GM21381 (cell line): Measurements from ENCODE around the gene HIGD1B.

Experiments used
- ATAC-seq: cut with Tn5 transposase; IDR thresholded peaks from one replicate; pipeline ENCODE4 v1.9.1; 2021; ENCODE audit warnings: mild to moderate bottlenecking, moderate library complexity; ENCODE audit not compliant: unreplicated experiment

The HIGD1B gene

DNA sequence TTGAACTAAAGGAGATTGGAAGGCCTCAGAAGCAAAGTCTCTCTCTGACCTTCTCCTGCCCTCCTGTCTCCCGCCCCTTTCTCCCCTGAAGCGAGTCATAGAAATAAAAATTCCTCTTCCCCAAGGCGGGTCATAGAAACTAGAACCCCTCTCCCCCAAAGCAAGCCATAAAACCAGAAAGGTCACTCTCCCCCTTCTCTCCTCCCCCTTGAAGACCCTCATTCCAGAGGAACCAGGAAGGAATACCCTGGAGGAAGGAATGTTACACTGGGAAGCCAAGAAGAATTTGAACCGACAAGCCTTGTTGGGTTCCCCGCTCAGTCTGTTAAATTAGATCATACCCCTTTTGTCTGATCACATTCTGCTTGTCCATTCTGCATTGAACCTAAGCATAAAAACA, 14.9 kb upstream of the HIGD1B start:
- ATAC-seq = no peak

DNA sequence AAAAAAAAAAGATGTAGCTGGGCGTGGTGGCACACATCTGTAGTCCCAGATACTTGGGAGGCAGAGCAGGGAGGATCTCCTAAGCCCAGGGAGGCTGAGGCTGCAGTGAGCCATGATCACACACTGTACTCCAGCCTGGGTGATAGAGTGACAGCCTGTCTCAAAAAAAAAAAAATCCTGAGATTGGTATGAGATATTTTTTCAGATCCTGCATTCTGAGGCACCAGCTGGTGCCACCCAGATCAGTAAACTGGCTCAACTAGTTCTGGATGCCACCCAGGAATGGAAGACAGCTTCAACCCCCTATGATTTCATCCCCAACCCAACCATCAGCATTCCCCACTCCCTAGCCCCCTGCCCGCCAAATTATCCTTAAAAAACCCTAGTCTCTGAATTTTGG, 10.5 kb upstream of the HIGD1B start:
- no peak for ATAC-seq

DNA sequence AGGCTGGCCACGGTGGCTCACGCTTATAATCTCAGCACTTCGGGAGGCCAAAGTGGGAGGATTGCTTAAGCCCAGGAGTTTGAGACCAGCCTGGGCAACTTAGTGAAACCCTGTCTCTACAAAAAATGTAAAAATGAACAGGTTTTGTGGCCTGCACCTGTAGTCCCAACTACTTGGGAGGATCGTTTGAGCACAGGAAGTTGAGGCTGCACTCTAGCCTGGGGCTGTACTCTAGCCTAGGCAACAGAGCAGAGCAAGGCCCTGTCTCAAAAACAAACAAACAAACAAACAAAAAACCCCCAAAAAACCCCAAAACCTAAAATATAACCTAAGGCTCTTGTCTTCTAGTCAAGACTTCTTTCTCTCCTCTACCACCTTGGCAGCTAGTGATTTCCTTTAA, 7.4 kb upstream of the HIGD1B start:
- no peak for ATAC-seq

DNA sequence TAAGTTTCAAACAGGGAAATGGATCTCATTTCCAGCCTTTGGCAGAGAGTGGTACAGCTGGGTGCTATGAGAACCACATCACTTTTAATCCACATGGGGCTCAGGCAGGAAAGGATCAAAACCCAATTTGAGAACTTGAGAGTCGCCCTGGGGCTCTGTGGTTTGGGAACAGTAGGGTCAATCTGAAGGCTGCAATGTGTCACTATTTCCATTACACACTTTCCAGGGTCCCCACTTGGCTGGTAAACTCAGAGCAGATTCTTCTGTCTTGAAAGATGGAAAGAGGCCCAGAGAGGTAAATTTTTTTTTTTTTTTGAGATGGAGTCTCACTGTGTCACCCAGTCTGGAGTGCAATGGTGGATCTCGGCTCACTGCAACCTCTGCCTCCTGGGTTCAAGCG, 6.7 kb upstream of the HIGD1B start:
- no peak for ATAC-seq

DNA sequence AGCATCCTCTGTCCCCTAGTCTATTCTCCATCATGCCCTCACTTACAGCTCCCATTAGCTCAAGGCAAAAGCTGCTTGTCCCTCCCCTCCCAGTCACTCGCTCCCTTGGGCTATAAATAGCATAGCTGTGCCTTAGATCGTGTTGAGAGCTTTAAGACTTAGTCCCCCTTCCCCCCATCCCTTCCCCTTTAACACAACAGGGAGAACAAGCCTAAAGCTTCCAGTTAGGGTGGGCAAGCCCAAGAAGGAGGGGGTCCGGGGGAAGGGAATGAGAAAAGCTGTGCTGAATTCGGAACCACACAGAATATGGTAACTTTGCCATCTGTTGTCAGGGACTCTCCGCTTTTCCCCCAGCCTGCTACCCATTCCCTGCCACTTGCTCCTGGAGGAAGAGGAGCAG, 4.9 kb upstream of the HIGD1B start:
- no peak for ATAC-seq

DNA sequence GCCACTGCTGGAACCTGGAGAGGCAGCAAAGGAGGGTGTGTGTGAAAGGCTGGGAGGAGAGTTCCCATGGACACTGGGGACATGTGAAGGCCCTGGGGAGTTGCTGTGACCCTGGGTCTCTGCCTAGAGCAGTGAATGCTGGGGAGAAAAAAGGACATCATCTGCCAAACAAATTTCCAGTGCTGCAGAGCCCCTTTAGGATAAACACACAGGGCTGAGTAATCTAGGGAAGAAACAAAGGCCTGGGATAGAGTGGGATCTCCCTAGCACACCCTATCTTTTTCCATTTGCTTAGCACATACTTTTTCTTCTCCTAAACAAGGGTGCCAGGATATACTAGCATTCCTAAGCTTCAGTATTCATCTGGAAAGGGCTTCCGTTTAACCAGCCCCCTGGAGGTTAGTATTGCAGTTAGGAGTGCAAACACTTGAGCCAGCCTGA, 3.3 kb upstream of the HIGD1B start:
- ATAC-seq = no peak

DNA sequence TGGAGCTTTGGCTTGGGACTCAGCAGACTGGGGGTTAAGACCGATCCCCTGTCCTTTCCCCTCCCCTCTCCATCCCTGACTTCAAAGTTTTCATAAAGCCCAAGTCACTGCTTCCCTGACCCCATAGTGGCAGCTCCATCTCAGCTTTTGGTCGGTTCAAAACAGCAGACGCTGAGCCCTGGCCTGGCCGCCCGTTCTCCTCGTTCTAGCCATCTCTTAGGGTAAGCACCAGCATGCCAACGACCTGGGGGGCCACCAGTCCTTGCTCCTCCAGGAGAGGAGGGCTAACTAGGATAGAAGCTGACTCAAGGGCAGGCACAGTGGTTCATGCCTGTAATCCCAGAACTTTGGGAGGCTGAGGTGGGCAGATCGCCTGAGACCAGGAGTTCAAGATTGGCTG, 1.5 kb upstream of the HIGD1B start:
- no peak for ATAC-seq

DNA sequence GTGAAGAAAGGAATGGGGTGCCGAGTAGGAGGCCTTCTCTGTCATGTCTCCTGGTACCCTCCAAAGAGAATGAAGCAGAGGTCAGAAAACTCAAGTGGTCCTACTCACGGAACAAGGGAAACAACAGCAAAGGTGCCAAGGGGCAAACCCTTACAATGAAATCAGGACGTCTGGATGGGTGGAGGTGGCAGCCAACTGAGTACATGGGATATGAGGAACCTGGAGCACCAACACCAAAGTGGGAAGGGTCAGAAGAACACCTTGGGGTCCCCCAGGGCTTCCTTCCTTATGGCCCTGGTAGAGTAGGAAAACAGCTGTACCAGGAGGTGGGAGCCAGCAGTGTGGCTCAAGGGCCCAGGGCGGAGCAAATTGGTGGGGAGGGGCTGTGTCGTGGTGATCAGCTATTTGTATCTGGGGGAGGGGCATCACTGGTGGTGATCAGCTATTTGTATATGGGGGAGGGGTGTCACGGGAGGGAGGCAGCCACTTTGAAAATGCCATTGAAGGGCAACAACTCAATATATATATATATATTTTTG, 643 bp downstream of the HIGD1B start:
- ATAC-seq = no peak

DNA sequence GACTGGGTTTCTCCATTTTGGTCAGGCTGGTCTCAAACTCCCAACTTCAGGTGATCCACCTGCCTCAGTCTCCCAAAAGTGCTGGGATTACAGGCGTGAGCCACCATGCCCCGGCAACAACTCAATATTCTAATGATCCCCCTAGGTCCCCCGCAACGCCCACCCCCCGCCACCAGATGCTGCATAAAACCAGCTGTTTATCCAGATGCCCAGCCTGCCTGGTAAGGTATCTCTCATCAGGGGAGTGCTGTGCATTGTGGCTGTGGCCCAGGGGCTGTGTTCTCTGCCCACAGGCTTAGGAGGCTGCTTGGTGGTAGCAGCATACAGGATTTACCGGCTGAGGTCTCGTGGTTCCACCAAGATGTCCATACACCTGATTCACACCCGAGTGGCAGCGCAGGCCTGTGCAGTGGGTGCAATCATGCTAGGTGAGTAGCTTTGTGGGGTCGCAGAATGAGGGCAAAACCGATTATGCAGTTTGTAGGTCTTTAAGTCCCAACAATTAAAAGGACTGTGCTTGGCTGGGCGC, 1.3 kb downstream of the HIGD1B start:
- no peak for ATAC-seq

DNA sequence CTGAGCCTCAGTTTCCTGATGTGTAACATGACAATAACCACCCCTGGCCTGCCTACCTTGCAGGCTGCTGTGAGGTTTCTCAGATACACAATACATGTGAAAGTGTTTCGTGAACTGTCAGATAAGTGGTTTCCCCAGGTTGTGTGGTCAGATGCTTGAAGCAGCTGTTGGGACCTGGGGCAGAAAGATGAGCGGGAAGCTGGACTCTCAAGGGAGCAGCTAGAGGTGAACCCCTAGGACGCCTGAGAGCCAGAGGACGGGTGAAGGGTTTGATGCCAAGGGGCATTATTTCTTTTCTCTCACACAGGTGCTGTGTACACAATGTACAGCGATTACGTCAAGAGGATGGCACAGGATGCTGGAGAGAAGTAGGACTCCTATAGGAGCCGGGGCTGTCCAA, 2.3 kb downstream of the HIGD1B start:
- no peak for ATAC-seq

DNA sequence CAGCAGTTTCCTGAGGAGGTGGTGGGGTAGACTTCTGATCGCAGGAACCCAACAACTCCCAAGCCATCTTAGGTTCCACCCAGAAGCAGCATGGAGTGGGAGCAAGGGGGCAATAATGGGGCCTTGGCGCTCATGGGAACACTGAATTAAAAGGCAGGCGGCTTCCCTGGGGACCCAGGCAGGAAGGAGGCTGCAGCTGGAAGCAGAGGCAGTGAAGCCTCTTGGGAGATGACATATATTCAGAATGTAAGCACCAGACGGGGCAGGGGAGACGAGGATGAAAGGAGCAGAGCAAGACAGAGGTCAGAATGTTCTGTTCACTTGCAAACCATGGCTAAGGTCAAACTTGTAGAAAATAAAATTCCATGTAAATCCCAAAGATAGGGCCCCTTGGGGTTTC, 2.9 kb downstream of the HIGD1B start:
- ATAC-seq = no peak

DNA sequence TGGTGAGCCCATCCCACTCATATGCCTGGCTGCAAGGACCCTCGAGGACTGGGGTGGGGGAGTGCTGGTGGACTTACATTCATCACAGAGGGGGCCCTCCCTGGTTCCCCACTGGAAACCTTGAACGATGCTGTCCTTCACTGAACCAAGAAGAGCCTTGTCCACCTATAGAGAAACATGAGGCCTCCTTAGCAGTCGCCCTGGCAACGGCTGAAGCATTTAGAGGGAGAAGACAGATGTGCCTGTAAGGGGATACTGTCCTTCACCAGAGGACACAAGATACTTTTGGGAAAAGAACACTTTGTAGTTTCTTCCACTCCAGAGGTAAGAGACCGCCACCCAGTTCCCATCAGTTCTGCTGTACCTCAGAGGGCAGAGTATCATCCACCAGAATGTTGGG, 6.5 kb downstream of the HIGD1B start:
- no peak for ATAC-seq

DNA sequence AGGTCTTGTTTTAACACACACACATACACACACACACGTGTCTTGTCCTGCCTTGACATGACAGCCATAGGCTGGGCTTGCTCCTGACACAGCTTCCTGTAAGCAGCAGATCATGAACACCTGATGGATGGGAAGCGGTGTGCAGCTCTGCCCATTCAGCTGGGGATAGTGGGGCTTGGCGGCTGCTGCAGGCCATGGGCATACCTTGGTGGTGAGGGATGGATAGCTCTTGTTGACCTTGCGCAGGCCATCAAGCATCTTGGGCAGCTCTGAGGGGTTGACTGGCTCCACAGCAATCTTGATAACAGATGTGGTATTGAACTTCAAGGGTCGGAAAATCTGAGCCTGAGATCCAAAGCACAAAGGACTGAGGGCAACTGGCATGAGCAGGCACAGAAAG, 12.0 kb downstream of the HIGD1B start:
- ATAC-seq = no peak

DNA sequence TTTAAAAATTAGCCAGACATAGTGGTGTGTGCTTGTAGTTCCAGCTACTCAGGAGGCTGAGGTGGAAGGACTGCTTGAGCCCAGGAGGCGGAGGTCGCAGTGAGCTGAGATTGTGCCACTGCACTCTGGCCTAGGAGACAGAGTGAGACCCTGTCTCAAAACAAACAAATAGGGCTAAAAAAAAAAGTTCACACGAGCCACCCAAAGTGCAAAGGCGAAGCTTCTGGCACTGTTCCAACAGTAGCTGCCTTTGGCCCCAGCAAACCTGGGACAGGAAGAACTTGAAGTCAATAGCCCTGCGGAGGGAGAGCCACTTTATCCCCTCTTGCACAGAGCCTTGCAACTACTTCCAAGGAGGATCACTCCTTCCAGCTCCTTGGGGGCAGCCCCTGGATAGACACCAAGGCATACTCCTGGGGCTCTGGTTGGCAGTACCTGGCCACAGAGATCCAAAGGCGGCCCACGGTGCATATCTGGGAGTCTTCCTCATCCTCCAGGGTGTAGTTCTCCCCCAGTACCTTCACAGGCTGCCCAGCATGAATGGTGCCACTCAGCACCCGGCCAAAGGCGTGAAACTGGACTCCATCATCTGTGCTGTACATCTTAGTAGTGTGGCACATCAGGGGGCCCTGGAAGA, 14.7 kb downstream of the HIGD1B start:
- ATAC-seq = no peak

DNA sequence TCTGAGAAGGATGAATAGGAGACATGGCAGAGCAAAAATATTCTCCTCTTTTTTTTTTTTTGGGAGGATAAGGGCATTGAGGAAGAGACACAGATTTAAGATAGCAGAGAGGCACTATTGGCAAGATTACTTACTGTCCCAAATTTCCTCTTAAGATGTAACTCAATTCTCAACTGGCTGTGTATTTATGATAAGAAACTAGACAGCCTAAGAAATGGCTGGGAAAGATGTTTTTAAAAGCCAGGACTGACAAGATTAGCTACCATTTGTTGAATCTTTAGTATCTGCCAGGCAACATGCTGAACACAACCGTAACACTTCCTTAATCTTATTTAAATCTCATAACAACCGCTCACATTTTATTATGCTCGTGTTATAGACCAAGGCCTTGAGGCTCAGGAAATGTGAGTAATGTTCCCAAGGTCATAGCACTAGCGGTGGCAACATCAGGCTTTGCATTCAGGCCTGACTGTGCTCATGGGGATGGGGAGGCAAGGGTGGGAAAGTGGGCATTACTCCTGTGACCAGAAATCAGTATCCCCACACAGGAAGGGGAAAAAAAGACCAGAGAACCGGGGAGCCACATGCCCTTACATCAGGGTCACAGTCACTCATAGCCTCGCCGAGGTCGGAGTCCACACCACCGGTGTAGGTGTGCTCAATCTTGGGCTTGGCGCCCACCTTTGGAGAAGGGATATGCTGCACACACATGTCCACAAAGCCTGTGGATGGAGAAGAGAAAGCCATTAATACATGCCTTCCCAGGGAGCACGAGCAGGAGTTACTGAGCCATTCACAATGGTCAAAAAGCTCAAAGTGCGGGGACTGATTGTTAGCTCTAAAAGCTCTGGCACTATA, 15.6 kb downstream of the HIGD1B start:
- ATAC-seq = no peak

DNA sequence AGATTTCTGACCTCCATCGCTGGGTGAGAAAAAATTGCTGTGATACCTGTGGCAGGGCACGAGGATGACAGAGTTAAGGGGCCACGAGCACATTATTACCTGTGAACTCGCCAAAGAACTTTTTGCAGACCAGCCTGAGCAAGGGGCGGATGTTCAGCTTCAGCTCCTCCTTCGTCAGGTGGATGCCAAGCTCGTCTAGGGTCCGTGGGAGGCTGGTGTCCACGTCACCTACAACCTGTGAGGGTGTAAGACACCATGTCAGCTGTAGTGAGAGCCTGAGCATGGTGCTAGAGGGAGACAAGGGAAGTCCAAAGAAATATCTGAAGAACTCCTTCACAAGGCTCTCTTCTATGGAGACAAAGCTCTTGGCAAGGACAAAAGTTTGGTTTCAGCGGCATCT, 17.1 kb downstream of the HIGD1B start:
- ATAC-seq = no peak

DNA sequence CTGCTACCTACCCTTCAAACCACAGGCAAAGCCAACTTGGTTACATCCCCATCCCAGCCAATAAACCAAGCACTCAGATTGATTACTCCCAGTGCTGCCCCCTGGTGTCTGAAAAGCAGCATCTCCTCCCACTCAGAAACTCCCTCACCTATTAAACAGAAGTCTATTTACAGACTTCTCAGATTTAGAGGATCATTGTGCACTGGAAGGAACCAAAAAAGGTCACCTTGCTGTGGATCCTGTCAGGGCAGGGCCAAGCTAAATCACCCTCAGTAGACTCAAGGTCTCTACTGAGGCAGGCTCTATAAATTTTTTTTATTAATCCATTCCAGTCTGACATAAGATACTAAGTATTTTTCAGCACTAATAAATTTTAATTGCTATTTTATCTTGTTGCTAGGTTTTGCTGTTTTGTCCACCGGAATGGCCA, 17.6 kb downstream of the HIGD1B start:
- ATAC-seq = no peak

DNA sequence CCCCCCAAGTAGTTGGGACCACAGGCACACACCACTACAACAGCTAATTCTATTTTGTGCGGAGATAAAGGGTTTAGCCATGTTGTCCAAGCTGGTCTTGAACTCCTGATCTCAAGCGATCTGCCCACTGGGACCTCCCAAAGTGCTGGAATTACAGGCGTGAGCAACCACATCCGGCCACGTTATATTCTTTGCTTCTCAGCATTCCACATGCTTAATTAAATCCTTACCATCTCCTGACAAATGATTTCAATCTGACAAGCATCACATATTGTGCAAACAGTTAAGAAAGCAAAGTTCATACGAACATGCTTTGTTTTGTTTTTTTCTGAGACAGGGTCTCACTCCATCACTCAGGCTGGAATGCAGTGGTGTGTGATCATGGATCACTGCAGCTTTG, 18.2 kb downstream of the HIGD1B start:
- ATAC-seq = no peak

DNA sequence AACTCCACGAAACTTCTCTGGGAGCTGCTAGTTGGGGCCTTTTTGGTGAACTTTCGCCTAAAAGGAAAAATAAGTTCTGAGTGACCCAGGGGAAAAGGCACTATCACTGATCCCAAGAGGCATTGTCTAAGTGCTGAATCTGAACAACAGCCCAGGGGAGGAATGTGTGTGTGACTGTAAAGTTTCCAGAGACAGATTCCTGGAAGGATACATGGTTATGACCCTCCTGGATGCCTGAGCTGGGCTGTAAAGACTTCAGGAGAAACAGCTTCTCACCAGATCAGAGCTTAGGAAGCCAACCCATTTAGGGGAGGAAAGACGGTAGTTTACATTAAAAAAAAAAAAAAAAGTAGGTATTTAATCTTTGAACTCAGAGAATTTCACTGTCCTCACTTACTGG, 20.2 kb downstream of the HIGD1B start:
- no peak for ATAC-seq

DNA sequence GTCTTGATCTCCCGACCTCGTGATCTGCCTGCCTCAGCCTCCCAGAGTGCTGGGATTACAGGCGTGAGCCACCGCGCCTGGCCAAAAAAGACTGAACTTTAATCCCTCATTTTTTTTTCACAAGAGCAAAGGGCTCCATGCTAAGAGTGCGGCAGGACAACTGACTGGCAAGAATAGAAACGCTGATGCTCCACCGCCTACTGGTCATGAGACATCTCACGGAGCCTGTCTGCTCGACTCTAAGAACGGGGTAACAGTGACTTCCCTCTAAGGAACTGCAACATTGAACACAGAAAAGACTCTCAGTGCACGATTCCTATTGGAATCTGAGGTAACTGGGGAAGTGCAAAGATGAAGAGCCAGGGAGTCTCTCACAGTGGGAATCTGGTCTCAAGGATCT, 23.9 kb downstream of the HIGD1B start:
- ATAC-seq = no peak

DNA sequence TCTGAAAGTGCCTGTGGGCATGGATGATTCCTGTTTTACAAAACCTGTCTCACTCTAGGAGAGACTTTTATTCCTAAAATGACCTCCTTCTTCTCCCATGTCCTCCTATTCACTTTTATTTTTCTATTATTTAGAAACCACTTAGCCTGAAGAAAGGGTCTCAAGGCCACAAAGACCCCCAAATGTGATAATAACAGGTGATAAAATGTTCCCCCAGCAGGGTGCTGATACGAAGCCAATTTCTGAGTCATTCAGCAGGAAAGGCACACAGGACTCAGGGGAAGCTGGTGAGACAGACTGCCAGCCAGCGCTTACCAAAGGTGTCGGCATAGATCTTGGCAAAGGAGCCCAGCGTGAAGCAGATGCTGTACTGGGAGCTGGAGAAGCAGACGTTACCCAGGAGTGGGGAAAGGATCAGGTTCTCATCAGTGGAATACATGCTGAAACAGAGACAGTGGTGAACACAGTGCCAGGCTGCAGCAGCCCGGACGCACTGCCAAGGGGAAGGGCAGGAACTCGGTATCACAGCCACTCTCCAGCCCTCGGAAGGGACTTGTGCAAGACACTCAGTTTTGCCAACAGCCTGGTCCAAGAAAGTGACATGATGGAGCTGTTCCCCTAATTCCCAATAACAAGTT, 24.6 kb downstream of the HIGD1B start:
- no peak for ATAC-seq

DNA sequence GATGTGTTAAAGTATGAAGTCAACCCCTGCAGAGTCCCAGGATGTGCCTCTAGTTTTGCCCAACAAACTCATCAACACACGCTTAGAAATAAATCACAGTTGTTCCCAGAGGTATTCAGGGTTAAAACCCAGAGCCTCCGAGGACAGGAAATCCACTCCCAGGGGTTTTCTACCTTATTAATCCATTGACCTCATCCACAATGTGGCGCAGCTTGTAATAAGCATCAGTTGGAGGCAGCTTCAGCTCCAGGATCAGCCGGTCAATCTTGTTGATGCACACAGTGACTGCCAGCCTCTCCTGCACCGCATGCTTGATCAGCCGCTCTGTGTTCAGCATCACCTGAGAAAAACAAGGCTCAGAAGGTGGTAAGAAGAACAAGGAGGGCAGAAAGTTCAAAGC, 28.1 kb downstream of the HIGD1B start:
- no peak for ATAC-seq
